Upper lobe of left lung (tissue), 4 donors: ENCODE measurements around the gene SPATA16.

Experiments
- EP300 ChIP-seq, 4 donors: sonication (generic); formaldehyde crosslinking; IDR thresholded peaks; one replicate each; pipeline ENCODE4 v1.5.1; 2017; ENCODE audit warnings: antibody characterized with exemption in 4 of 4, control low read depth in 2 of 4
- TF ChIP-seq, protein P1 (sequence below), 6 experiments: fragments of 450-650 bp in 4 of 6; fragments of 200-600 bp in 2 of 6; sonication (generic) in 2 of 6; IDR thresholded peaks; one replicate each; pipeline ENCODE4 v1.5.1; 2016 to 2019; ENCODE audit warnings: antibody characterized with exemption in 6 of 6

DNA sequence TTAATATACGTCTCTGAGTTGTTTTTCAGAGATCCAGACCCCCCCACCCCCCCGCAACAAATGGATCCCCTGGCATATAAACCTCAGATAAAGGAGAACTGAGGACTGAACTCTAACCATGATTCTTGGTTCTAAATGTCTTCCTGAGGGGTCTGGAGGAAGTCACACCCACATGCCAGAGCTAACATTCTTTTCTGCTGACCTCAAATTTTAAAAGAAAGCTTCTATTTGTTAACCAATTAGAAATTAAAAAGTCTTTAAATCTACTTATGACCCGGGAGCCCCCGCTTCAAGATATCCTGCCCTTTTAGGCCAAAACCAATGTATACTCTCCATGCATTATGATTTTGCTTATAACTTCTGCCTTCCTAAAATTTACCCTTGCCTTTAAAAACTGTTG lies 202.2 kb downstream of the SPATA16 start:
- TF ChIP-seq, protein P1, sequence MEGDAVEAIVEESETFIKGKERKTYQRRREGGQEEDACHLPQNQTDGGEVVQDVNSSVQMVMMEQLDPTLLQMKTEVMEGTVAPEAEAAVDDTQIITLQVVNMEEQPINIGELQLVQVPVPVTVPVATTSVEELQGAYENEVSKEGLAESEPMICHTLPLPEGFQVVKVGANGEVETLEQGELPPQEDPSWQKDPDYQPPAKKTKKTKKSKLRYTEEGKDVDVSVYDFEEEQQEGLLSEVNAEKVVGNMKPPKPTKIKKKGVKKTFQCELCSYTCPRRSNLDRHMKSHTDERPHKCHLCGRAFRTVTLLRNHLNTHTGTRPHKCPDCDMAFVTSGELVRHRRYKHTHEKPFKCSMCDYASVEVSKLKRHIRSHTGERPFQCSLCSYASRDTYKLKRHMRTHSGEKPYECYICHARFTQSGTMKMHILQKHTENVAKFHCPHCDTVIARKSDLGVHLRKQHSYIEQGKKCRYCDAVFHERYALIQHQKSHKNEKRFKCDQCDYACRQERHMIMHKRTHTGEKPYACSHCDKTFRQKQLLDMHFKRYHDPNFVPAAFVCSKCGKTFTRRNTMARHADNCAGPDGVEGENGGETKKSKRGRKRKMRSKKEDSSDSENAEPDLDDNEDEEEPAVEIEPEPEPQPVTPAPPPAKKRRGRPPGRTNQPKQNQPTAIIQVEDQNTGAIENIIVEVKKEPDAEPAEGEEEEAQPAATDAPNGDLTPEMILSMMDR (IDR thresholded peaks at IDR 0.05): no peak
- TF ChIP-seq EP300 (IDR thresholded peaks at IDR 0.05): no peak
